CMK (cell line): ENCODE measurements around the gene MED25.
"Not testable (repeated sequence)": the region's sequence is repeated elsewhere in the genome, so short reads cannot be mapped to it uniquely, and the experiment has no call there.

ENCODE experiments used
- DNase-seq: peaks from one replicate; pipeline ENCODE4 v3.0.0-alpha.2; 2010; ENCODE audit warnings: low read depth

The MED25 gene

GRCh38 chr19:49818649-49819370 is 721 bp downstream of the MED25 start:
- no peak for DNase-seq

DNA sequence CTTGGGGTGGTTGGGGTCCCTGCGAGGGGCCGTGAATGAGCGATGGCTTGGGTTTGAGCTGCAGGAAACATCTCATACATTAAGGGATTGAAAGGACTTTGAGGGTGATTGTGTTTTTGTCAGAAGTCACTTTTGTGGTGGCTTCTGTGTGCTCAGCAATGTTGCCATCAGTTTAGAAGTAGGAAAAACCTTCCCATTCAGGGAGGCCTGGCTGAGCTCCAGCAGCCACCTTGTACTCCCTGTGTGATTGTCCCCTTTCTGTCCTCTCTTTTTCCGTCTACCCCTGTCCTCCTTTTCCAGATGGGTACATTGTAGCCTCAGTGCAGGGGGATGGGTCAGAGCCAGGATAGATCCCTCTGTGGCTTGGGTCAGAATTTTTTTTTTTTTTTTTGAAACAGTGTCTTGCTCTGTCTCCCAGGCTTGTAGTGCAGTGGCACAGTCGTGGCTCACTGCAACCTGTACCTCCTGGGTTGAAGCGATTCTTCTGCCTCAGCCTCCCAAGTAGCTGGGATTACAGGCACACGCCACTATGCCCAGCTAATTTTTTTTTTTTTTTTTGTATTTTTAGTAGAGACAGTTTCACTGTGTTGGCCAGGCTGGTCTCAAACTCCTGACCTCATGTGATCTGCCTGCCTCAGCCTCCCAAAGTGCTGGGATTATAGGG is 1.5 kb downstream of the MED25 start:
- DNase-seq = not testable (repeated sequence)

- DNase-seq = no peak
These were observed 2.0 kb downstream of the MED25 start for GRCh38 chr19:49820125-49820524.

DNA sequence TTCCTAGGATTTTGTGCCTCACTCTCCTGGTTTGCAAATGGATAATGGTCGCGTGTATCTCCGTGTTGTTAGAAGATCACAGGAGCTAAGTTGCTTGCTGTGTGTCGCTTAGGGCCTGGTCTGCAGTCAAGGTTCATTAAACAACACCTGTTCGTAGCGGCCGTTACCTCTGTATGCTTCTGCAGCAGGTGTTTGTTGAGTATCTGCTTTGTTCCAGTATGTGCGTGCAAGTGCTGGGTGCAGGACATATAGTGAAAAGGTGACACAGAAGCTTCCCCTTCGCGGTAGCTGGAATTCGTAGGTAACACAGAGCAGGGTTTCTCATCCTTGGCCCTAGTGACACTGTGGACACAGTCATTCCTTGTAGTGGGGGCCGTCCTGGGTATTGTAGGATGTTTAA is 5.4 kb downstream of the MED25 start:
- DNase-seq = no peak

DNA sequence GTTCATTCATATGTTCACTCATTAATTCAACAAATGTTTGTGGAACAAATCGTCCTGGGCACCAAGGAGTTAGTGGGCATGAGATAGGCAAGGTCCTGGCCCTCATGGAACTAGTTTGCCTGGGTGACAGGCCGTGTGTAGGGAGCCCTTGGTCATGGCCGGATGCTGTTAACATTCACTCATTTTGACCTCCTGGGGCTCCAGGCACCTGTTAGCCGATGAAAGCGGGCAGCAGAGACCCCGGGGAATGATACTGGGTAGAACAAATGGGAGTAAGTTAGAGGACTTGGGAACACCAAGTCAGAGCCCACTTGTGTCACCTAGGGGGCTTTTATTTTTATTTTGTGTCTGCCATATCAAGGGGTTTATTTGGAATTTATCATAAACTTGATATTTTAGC is 6.6 kb downstream of the MED25 start:
- no peak for DNase-seq

DNA sequence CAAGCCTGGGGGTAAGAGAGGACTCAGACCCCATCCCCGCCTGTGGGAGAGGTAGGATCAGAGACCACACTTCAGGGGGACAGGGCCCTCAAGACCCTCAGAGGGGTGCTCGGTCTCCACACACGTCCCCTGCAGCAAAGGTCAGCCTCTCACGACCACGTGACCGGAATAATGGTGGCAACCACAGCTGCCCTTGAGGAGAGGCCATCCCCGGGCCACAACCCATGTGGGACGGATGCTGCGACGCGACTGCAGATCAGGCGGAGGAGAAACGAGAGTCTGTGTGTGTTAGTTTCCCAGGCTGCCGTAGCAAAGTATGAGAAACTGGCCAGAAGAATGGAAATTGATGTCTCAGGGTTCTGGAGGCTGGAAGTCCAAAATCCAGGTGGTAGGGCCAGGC is 8.9 kb downstream of the MED25 start:
- no peak for DNase-seq

DNA sequence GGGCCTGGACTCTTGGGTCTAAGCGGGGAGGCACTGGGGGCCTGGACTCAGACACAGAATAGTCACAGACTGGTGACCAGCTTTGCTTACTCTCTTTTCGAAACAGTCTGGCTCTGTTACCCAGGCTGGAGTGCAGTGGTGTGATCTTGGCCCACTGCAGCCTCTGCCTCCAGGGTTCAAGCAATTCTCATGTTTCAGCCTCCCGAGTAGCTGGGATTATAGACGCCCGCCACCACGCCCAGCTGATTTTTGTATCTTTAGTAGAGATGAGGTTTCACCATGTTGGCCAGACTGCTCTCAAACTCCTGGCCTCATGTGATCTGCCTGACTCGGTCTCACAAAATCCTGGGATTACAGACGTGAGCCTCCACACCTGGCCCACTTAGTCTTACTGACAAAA is 11.1 kb downstream of the MED25 start:
- DNase-seq = no peak

GRCh38 chr19:49829721-49830120 is 11.6 kb downstream of the MED25 start:
- DNase-seq = no peak

GRCh38 chr19:49830766-49831165 is 12.7 kb downstream of the MED25 start:
- DNase-seq = no peak

DNA sequence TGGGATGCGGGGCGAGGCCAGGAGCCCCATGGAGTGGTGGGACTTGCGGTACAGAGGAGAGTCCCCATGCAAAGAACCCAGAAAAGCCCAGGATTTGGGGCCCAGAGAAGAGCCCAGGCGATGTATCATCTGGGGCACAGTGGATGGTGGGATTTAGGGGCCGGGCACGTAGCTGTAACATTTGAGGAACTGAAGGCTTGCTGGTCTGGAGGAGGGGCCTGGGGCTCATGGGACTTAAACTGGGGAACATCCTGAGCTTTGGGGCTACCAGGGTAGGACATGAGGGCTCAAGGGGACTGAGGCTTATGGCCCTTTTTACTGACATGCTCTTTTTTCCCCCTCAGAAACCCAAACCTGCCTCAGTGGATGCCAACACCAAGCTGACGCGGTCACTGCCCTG is 13.5 kb downstream of the MED25 start:
- DNase-seq = no peak

DNA sequence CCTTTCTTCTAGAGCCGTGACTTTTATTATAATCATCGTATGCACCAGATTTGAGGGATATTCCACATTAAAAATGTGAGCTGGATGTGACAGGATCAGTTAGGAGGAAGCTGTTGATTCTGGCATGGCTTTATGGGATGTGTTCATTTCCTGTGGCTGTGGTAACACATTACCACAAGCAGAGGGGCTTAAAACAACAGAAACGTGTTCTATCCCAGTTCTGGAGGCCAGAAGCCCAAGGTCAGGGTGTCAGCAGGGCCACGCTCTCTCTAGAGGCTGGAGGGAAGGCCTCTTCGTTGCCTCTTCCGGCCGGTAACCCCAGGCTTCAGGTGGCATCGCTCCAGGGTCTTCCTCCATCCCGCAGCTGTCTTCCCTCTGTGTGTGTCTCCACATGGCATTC is 14.5 kb downstream of the MED25 start:
- DNase-seq = no peak

DNA sequence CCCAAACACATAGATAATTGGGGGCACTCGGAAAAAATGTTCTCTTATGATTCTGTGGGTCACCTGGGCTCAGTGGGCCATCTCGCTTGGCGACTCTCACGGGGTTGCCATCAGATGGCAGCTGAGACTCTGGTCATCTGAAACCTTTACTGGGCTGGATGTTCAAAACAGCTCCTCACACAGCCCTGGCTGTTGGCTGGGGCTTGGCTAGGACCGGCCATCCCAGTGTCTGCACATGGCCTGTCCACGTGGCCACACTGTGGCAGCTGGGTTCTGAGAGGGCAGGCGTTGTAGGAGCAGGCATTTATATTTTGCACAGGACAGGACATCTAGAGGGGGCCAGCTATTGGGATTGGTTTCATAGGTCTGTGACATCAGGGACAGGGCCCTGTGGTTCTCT is 15.5 kb downstream of the MED25 start:
- no peak for DNase-seq

- DNase-seq = no peak
These were observed 17.5 kb downstream of the MED25 start for GRCh38 chr19:49835562-49835961.

GRCh38 chr19:49836176-49837008 is 18.3 kb downstream of the MED25 start:
- DNase-seq = no peak

DNA sequence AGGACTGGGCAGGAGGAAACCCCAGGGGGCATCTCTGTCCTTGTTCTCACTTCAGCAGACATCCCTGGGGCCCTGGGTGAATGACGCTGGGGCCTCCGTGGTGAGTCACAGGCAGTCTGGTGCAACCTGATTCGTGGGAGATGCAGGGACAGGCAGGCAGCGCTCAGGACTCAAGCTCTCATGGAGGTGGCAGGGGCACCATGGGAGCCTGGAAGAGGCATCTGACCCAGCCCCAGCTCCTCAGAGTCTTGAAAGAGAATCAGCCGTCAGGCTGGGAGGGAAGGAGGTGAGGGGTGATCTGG is 18.9 kb downstream of the MED25 start:
- no peak for DNase-seq

DNA sequence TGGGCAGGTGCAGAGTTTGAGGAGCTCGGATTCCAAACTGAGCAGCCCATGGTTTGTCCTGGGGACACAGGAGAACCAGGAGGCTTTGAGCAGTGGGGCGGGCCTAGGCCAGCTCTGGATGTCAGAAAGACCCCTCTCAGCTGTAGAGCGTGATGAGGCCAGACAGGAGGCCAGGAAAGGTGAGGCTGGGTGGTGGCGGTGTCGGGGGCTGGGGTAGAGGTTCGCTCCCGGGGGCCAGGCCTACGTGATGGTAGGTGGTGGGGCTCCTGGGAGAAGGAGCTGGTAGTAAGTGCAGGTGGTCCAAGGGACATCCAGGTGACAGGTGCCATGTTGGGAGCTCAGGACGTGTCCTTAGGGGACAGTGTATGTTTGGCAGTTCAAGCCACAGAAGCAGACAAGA is 19.3 kb downstream of the MED25 start:
- DNase-seq = no peak

DNA sequence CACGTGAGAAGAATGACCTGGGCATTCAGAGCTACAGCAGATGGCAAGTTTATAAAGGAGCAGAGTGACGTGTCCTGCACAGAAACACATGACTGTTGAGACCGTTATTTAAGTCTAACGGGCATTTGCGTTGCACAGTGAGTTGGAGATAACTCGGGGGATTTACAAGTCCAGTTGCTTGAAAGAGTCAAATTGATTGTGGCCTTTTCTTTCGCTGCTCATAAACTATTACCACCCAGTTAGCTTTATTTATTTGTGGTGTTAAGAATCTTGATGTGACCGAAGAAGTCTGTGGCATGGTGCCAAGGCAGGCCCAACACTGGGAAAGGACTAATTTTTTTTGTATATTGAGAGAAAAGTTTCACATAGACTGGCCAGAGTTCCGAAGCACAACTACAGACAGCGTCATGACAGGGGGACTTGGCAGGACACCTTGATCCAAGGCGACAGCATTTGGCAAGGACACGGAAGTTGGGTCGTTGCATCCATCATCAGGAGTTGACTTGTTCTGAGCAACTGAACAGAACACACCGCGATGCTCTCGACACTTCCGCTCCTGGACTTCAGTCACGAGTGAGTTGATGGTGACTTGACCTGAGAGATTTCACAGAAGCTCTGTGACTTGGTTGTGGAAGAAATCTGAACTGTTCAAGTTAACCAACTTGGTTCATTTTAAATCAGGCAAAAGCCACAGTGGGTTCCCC is 20.9 kb downstream of the MED25 start:
- DNase-seq = no peak

- no peak for DNase-seq
These were observed 21.6 kb downstream of the MED25 start for GRCh38 chr19:49839713-49840112.

- DNase-seq = no peak
These were observed 22.2 kb downstream of the MED25 start for GRCh38 chr19:49840321-49840720.

GRCh38 chr19:49840736-49841249 is 22.7 kb downstream of the MED25 start:
- no peak for DNase-seq

GRCh38 chr19:49843265-49843664 is 25.2 kb downstream of the MED25 start:
- DNase-seq = no peak
